SK-N-SH treated with all-trans-retinoic acid at 6 μM for 48 hours (cell line): ENCODE measurements around the gene CBX8.

Experiments
- ATAC-seq: fragments of 200-7000 bp; cut with Tn5 transposase; 3 replicates; pipeline ENCODE4 v1.9.1; 2020; ENCODE audit warnings: mild to moderate bottlenecking, moderate library complexity
- ARNTL ChIP-seq: fragments of 450-650 bp; formaldehyde crosslinking; IDR thresholded peaks from 2 replicates; pipeline ENCODE4 v1.5.0; 2020; ENCODE audit warnings: low read depth, mild to moderate bottlenecking, moderate library complexity, borderline replicate concordance
- CREB5 ChIP-seq: fragments of 250-450 bp; sonication (Bioruptor Pico); IDR thresholded peaks from 2 replicates; pipeline ENCODE4 v1.5.1; 2020; ENCODE audit warnings: low read depth, mild to moderate bottlenecking, moderate library complexity
- CSDC2 ChIP-seq: fragments of 250-450 bp; sonication (Bioruptor Pico); IDR thresholded peaks from 2 replicates; pipeline ENCODE4 v1.5.0; 2020; ENCODE audit warnings: mild to moderate bottlenecking, moderate library complexity
- ESRRG ChIP-seq: fragments of 250-450 bp; sonication (Bioruptor Pico); IDR thresholded peaks from 2 replicates; pipeline ENCODE4 v1.6.1; 2021; ENCODE audit warnings: mild to moderate bottlenecking
- ISL1 ChIP-seq: fragments of 250-450 bp; sonication (Bioruptor Pico); IDR thresholded peaks from 2 replicates; pipeline ENCODE4 v2.1.2; 2022; ENCODE audit warnings: mild to moderate bottlenecking, moderate library complexity
- OSR1 ChIP-seq: fragments of 250-450 bp; sonication (Bioruptor Pico); IDR thresholded peaks from 2 replicates; pipeline ENCODE4 v1.8.0; 2022; ENCODE audit warnings: moderate library complexity, mild to moderate bottlenecking, inconsistent platforms
- PATZ1 ChIP-seq: fragments of 250-450 bp; sonication (Bioruptor Pico); IDR thresholded peaks from 2 replicates; pipeline ENCODE4 v1.8.0; 2020; ENCODE audit warnings: mild to moderate bottlenecking, moderate library complexity, borderline replicate concordance
- POU6F1 ChIP-seq: fragments of 250-450 bp; sonication (Bioruptor Pico); IDR thresholded peaks from 2 replicates; pipeline ENCODE4 v1.8.0; 2021; ENCODE audit warnings: low read depth, mild to moderate bottlenecking, moderate library complexity, borderline replicate concordance
- PPARA ChIP-seq: fragments of 250-450 bp; sonication (Bioruptor Pico); IDR thresholded peaks from 2 replicates; pipeline ENCODE4 v1.5.0; 2020; ENCODE audit warnings: mild to moderate bottlenecking, borderline replicate concordance
- SNAI2 ChIP-seq: fragments of 250-450 bp; sonication (Bioruptor Pico); IDR thresholded peaks from 2 replicates; pipeline ENCODE4 v1.5.0; 2020; ENCODE audit warnings: mild to moderate bottlenecking, moderate library complexity
- TCF4 ChIP-seq: fragments of 250-450 bp; sonication (Bioruptor Pico); IDR thresholded peaks from 2 replicates; pipeline ENCODE4 v1.8.0; 2021; ENCODE audit warnings: mild to moderate bottlenecking, moderate library complexity, borderline replicate concordance
- TOX ChIP-seq: fragments of 250-450 bp; sonication (Bioruptor Pico); IDR thresholded peaks from 2 replicates; pipeline ENCODE4 v1.8.0; 2021; ENCODE audit warnings: mild to moderate bottlenecking, moderate library complexity, borderline replicate concordance
- TSHZ2 ChIP-seq: fragments of 250-450 bp; sonication (Bioruptor Pico); IDR thresholded peaks from 2 replicates; pipeline ENCODE4 v1.5.0; 2020; ENCODE audit warnings: mild to moderate bottlenecking, moderate library complexity
- ZC3H10 ChIP-seq: fragments of 250-450 bp; sonication (Bioruptor Pico); IDR thresholded peaks from 2 replicates; pipeline ENCODE4 v1.5.1; 2021; ENCODE audit warnings: mild to moderate bottlenecking, moderate library complexity
- ZFP3 ChIP-seq: fragments of 250-450 bp; sonication (Bioruptor Pico); IDR thresholded peaks from 2 replicates; pipeline ENCODE4 v1.5.0; 2020; ENCODE audit warnings: mild to moderate bottlenecking, moderate library complexity
- ZNF70 ChIP-seq: fragments of 450-650 bp; formaldehyde crosslinking; IDR thresholded peaks from 2 replicates; pipeline ENCODE4 v1.5.0; 2020; ENCODE audit warnings: mild to moderate bottlenecking, moderate library complexity
- ZNF8 ChIP-seq: fragments of 450-650 bp; formaldehyde crosslinking; IDR thresholded peaks from 2 replicates; pipeline ENCODE4 v1.5.0; 2020; ENCODE audit warnings: mild to moderate bottlenecking, moderate library complexity

CBX8 gene

GRCh38 chr17:79842656-79843473 lies 46.0 kb upstream of the CBX8 start:
- ATAC-seq, result no peak
- TF ChIP-seq CSDC2 (CRISPR knock-in tag) (no peak), TOX (CRISPR knock-in tag) (no peak), TSHZ2 (CRISPR knock-in tag) (no peak), ARNTL (CRISPR knock-in tag) (no peak), ZNF8 (CRISPR knock-in tag) (no peak), ZFP3 (CRISPR knock-in tag) (no peak), PPARA (CRISPR knock-in tag) (no peak), ZC3H10 (CRISPR knock-in tag) (no peak), TCF4 (CRISPR knock-in tag) (no peak), ESRRG (no peak), SNAI2 (CRISPR knock-in tag) (no peak), POU6F1 (CRISPR knock-in tag) (no peak), OSR1 (CRISPR knock-in tag) (no peak)

- no peak for ATAC-seq
Observed at GRCh38 chr17:79842136-79842655, 45.3 kb upstream of the CBX8 start.

More at GRCh38 chr17:79842136-79842655, 45.3 kb upstream of the CBX8 start:
- TF ChIP-seq SNAI2 (CRISPR knock-in tag) (no peak), ISL1 (CRISPR knock-in tag) (no peak), ZC3H10 (CRISPR knock-in tag) (no peak), PATZ1 (CRISPR knock-in tag) (no peak), PPARA (CRISPR knock-in tag) (no peak), POU6F1 (CRISPR knock-in tag) (no peak), CREB5 (no peak), ZFP3 (CRISPR knock-in tag) (no peak), TSHZ2 (CRISPR knock-in tag) (no peak), ESRRG (no peak), ZNF70 (no peak)
- TF ChIP-seq, all 23 proteins: peak for 0
